ENCODE data around the gene FAM184B. TPM values are rescaled to one million over a fixed set of nuclear protein-coding genes. Genes with fewer than 3 reads are reported as not detected.

The FAM184B gene
- total RNA-seq, 1 experiment from 2014 or later: 0.09 TPM

GRCh38 chr4:17680559-17681280 lies 100.7 kb downstream of the FAM184B start:
- Mint-ChIP-seq H3K9me3 (ENCODE audit: low read depth, unreplicated experiment) (no peaks in the 10 kb centered on the region), H3K4me1 (ENCODE audit: low read depth, unreplicated experiment) (no peaks in the 10 kb centered on the region), H3K4me3 (ENCODE audit: low read depth, unreplicated experiment) (no peak overlapping the region), H3K36me3 (ENCODE audit: insufficient read depth, unreplicated experiment) (no peaks in the 10 kb centered on the region), H3K27ac (ENCODE audit: unreplicated experiment) (no peak overlapping the region), H3K27me3 (ENCODE audit: unreplicated experiment) (no peaks in the 10 kb centered on the region)
- no TSS peak for BruUV-seq (replicated peaks)
- no peak for DNase-seq
- CTCF ChIA-PET: no interaction called here
- intact Hi-C loops (cut with micrococcal nuclease; ENCODE audit: unreplicated experiment): no loop called here
- no peak for TF ChIP-seq CTCF (IDR thresholded peaks at IDR 0.05; ENCODE audit: unreplicated experiment)

- Mint-ChIP-seq H3K27me3 (ENCODE audit: unreplicated experiment) (peaks cover 8% of the 10 kb centered on the region), H3K4me3 (ENCODE audit: low read depth, unreplicated experiment) (no peak overlapping the region), H3K9me3 (ENCODE audit: low read depth, unreplicated experiment) (peaks cover 4% of the 10 kb centered on the region), H3K27ac (ENCODE audit: unreplicated experiment) (no peak overlapping the region), H3K4me1 (ENCODE audit: low read depth, unreplicated experiment) (peaks cover 18% of the 10 kb centered on the region), H3K36me3 (ENCODE audit: insufficient read depth, unreplicated experiment) (no peaks in the 10 kb centered on the region)
- CTCF ChIA-PET: no interaction called here
- no peak for DNase-seq
- intact Hi-C loops (cut with micrococcal nuclease; ENCODE audit: unreplicated experiment): no loop called here
- BruUV-seq (replicated peaks): no TSS peak
- TF ChIP-seq CTCF (IDR thresholded peaks at IDR 0.05; ENCODE audit: unreplicated experiment): no peak
Measured at GRCh38 chr4:17670423-17670822, 111.0 kb downstream of the FAM184B start.

- no peak for TF ChIP-seq CTCF (IDR thresholded peaks at IDR 0.05; ENCODE audit: unreplicated experiment)
- H3K27ac Mint-ChIP-seq (ENCODE audit: unreplicated experiment): no peak overlapping the region
- no peak for DNase-seq
- H3K4me1 Mint-ChIP-seq (ENCODE audit: low read depth, unreplicated experiment): peaks cover 18% of the 10 kb centered on the region
- intact Hi-C loops (cut with micrococcal nuclease; ENCODE audit: unreplicated experiment): no loop called here
- H3K9me3 Mint-ChIP-seq (ENCODE audit: low read depth, unreplicated experiment): peaks cover 4% of the 10 kb centered on the region
- H3K4me3 Mint-ChIP-seq (ENCODE audit: low read depth, unreplicated experiment): no peak overlapping the region
- CTCF ChIA-PET: no interaction called here
- H3K27me3 Mint-ChIP-seq (ENCODE audit: unreplicated experiment): peaks cover 8% of the 10 kb centered on the region
- no TSS peak for BruUV-seq (replicated peaks)
- no peaks in the 10 kb centered on the region for H3K36me3 Mint-ChIP-seq (ENCODE audit: insufficient read depth, unreplicated experiment)
Measured at GRCh38 chr4:17667653-17668201, 113.7 kb downstream of the FAM184B start.

- intact Hi-C loops (cut with micrococcal nuclease; ENCODE audit: unreplicated experiment): no loop called here
Measured at GRCh38 chr4:17667253-17667652, 114.2 kb downstream of the FAM184B start.

More at GRCh38 chr4:17667253-17667652, 114.2 kb downstream of the FAM184B start:
- Mint-ChIP-seq H3K4me3 (ENCODE audit: low read depth, unreplicated experiment) (no peak overlapping the region), H3K27ac (ENCODE audit: unreplicated experiment) (no peak overlapping the region), H3K36me3 (ENCODE audit: insufficient read depth, unreplicated experiment) (no peaks in the 10 kb centered on the region), H3K27me3 (ENCODE audit: unreplicated experiment) (peaks cover 8% of the 10 kb centered on the region), H3K4me1 (ENCODE audit: low read depth, unreplicated experiment) (peaks cover 18% of the 10 kb centered on the region), H3K9me3 (ENCODE audit: low read depth, unreplicated experiment) (peaks cover 4% of the 10 kb centered on the region)
- CTCF ChIA-PET: no interaction called here
- DNase-seq: no peak
- BruUV-seq (replicated peaks): no TSS peak
- TF ChIP-seq CTCF (IDR thresholded peaks at IDR 0.05; ENCODE audit: unreplicated experiment): no peak
